H1 (cell line): ENCODE measurements around the gene UGT1A6. TPM values are rescaled to one million over a fixed set of nuclear protein-coding genes. Genes with fewer than 3 reads are reported as not detected.

Source experiments
- CTCF ChIA-PET: fragments of 300-600 bp; sonication (Branson Sonifier 250); formaldehyde crosslinking; loops from one replicate; lab custom pipeline; 2021; ENCODE audit not compliant: partially characterized antibody; lab: Charles Lee
- POLR2A ChIA-PET: fragments of 300-600 bp; sonication (Branson Sonifier 250); formaldehyde crosslinking; loops from one replicate; lab custom pipeline; 2021; ENCODE audit warnings: inconsistent platforms; ENCODE audit not compliant: partially characterized antibody; lab: Charles Lee
- DNase-seq, 2 experiments: peaks; one replicate each; pipeline versions ENCODE4 v3.0.0 to v3.0.0-alpha.2; 2010 to 2022; ENCODE audit warnings: low spot score in 2 of 2, low read depth in 1 of 2, mixed read lengths in 1 of 2
- FAIRE-seq: peaks from 2 replicates; lab custom pipeline; 2011; peaks lifted over from hg19 to GRCh38; lab: Jason Lieb, UNC
- H2AFZ ChIP-seq: 2 replicates; pipeline ENCODE4 v1.8.1; 2012; ENCODE audit warnings: low read length, inconsistent platforms
- H2AK5ac ChIP-seq: 2 replicates; pipeline ENCODE4 v1.6.1; 2013; ENCODE audit warnings: low read depth, low read length
- H2BK120ac ChIP-seq: replicated peaks from 2 replicates; pipeline ENCODE3; 2013; ENCODE audit warnings: low read depth, low read length, inconsistent platforms
- H2BK12ac ChIP-seq: 2 replicates; pipeline ENCODE4 v1.6.1; 2013; ENCODE audit warnings: low read depth, low read length
- H2BK15ac ChIP-seq: 2 replicates; pipeline ENCODE4 v1.6.1; 2013; ENCODE audit warnings: low read length
- H2BK20ac ChIP-seq: 2 replicates; pipeline ENCODE4 v1.6.1; 2013; ENCODE audit warnings: low read length
- H2BK5ac ChIP-seq: 2 replicates; pipeline ENCODE4 v1.6.1; 2013; ENCODE audit warnings: low read depth, low read length
- H3K14ac ChIP-seq: 2 replicates; pipeline ENCODE4 v1.6.1; 2013; ENCODE audit warnings: inconsistent platforms; ENCODE audit not compliant: insufficient read length
- H3K18ac ChIP-seq: 2 replicates; pipeline ENCODE4 v1.6.1; 2013; ENCODE audit warnings: low read length; ENCODE audit errors: extremely low read depth
- H3K23ac ChIP-seq: 2 replicates; pipeline ENCODE4 v1.6.1; 2013; ENCODE audit warnings: inconsistent platforms; ENCODE audit not compliant: insufficient read length
- H3K23me2 ChIP-seq: 2 replicates; pipeline ENCODE4 v1.6.1; 2013; ENCODE audit warnings: low read depth, low read length
- H3K27ac ChIP-seq: 2 replicates; pipeline ENCODE4 v1.6.1; 2011; ENCODE audit warnings: low read depth, low read length, inconsistent platforms
- H3K27me3 ChIP-seq, 4 experiments: replicated peaks in 1 of 4; 1 replicate in 1 of 4; 2 replicates in 3 of 4; pipeline versions ENCODE4 v1.6.1 to v1.8.1; 2011 to 2013; ENCODE audit warnings: low read length in 3 of 4, mild to moderate bottlenecking in 3 of 4, inconsistent platforms in 2 of 4, mixed read lengths in 2 of 4, moderate library complexity in 1 of 4; ENCODE audit not compliant: control insufficient read depth in 3 of 4, insufficient read depth in 3 of 4; ENCODE audit errors: extremely low read depth in 1 of 4
- H3K36me3 ChIP-seq, 4 experiments: 2 replicates each; pipeline versions ENCODE4 v1.6.1 to v1.8.1; 2011 to 2013; ENCODE audit warnings: mild to moderate bottlenecking in 4 of 4, low read length in 3 of 4, moderate library complexity in 2 of 4, control low read depth in 1 of 4, inconsistent platforms in 1 of 4; ENCODE audit not compliant: insufficient read depth in 4 of 4, control insufficient read depth in 2 of 4
- H3K4ac ChIP-seq: replicated peaks from 2 replicates; pipeline ENCODE3; 2013; ENCODE audit warnings: low read length, low read depth, mixed read lengths, inconsistent platforms; ENCODE audit not compliant: insufficient read length
- H3K4me1 ChIP-seq, 4 experiments: replicated peaks in 1 of 4; 1 replicate in 1 of 4; 2 replicates in 3 of 4; pipeline versions ENCODE4 v1.6.1 to v1.8.1; 2011 to 2013; ENCODE audit warnings: low read length in 3 of 4, inconsistent platforms in 2 of 4, mixed read lengths in 1 of 4; ENCODE audit not compliant: insufficient read depth in 4 of 4, control insufficient read depth in 3 of 4
- H3K4me2 ChIP-seq, 2 experiments: 2 replicates each; pipeline versions ENCODE4 v1.6.1 to v1.8.1; 2011 to 2013; ENCODE audit warnings: low read depth in 2 of 2, low read length in 2 of 2, control low read depth in 1 of 2, inconsistent platforms in 1 of 2, mild to moderate bottlenecking in 1 of 2; ENCODE audit not compliant: insufficient read depth in 1 of 2
- H3K4me3 ChIP-seq, 4 experiments: fragments of 200-600, 300-600 bp in 1 of 4; sonication (generic), shearing (Covaris generic), sonication (Bioruptor Twin) in 1 of 4; 2 replicates each; pipeline versions ENCODE4 v1.5.1 to v1.8.1; 2011 to 2016; ENCODE audit warnings: low read length in 4 of 4, low read depth in 3 of 4, control low read depth in 2 of 4, inconsistent platforms in 2 of 4, mild to moderate bottlenecking in 2 of 4, mixed read lengths in 1 of 4, moderate library complexity in 1 of 4; ENCODE audit not compliant: insufficient read depth in 2 of 4; ENCODE audit errors: extremely low read depth in 1 of 4
- H3K56ac ChIP-seq: replicated peaks from 2 replicates; pipeline ENCODE3; 2013; ENCODE audit warnings: low read depth, mild to moderate bottlenecking, mixed read lengths, low read length, inconsistent platforms; ENCODE audit not compliant: insufficient read length
- H3K79me1 ChIP-seq: 2 replicates; pipeline ENCODE4 v1.6.1; 2013; ENCODE audit warnings: low read depth, low read length, control low read depth
- H3K79me2 ChIP-seq, 2 experiments: 2 replicates each; pipeline versions ENCODE4 v1.6.1 to v1.8.1; 2012 to 2013; ENCODE audit warnings: low read length in 2 of 2, mild to moderate bottlenecking in 2 of 2, inconsistent platforms in 1 of 2; ENCODE audit not compliant: insufficient read depth in 2 of 2, control insufficient read depth in 1 of 2
- H3K9ac ChIP-seq, 4 experiments: replicated peaks in 1 of 4; 1 replicate in 1 of 4; 2 replicates in 3 of 4; pipeline versions ENCODE4 v1.6.1 to v1.8.1; 2011 to 2013; ENCODE audit warnings: low read depth in 3 of 4, low read length in 3 of 4, control low read depth in 2 of 4, mild to moderate bottlenecking in 2 of 4, moderate library complexity in 2 of 4, inconsistent platforms in 1 of 4; ENCODE audit errors: extremely low read depth in 1 of 4
- H3K9me3 ChIP-seq, 2 experiments: 2 replicates each; pipeline versions ENCODE4 v1.6.1 to v1.8.1; 2012 to 2013; ENCODE audit warnings: mild to moderate bottlenecking in 2 of 2, moderate library complexity in 2 of 2, control low read depth in 1 of 2, inconsistent platforms in 1 of 2, low read depth in 1 of 2, low read length in 1 of 2, mixed read lengths in 1 of 2; ENCODE audit not compliant: insufficient read depth in 2 of 2
- H4K20me1 ChIP-seq, 2 experiments: replicated peaks in 1 of 2; 2 replicates each; pipeline versions ENCODE3 to v1.8.1; 2011 to 2013; ENCODE audit warnings: inconsistent platforms in 2 of 2, low read length in 2 of 2, mild to moderate bottlenecking in 1 of 2; ENCODE audit not compliant: insufficient read depth in 2 of 2, control insufficient read depth in 1 of 2
- H4K5ac ChIP-seq: 2 replicates; pipeline ENCODE4 v1.6.1; 2013; ENCODE audit warnings: low read length, low read depth, mixed read lengths, inconsistent platforms; ENCODE audit not compliant: insufficient read length
- H4K8ac ChIP-seq: 2 replicates; pipeline ENCODE4 v1.8.0; 2013; ENCODE audit warnings: mild to moderate bottlenecking, moderate library complexity, low read length, inconsistent platforms; ENCODE audit not compliant: insufficient read depth; ENCODE audit errors: extremely low read depth
- H4K91ac ChIP-seq: replicated peaks from 2 replicates; pipeline ENCODE3; 2013; ENCODE audit warnings: low read length, mixed read lengths, inconsistent platforms; ENCODE audit not compliant: insufficient read length
- CEBPB ChIP-seq: IDR thresholded peaks from 2 replicates; pipeline ENCODE4 v1.6.1; 2012; ENCODE audit warnings: low read depth, low read length
- SRF ChIP-seq: IDR thresholded peaks from 2 replicates; pipeline ENCODE4 v1.6.1; 2011; ENCODE audit warnings: mild to moderate bottlenecking, low read depth, low read length, moderate library complexity
- WGBS, 2 experiments: shearing (Covaris generic) in 1 of 2; methylation state at CpG; one replicate each; pipeline versions ENCODE4 v1.1.6 to v1.1.7; 2013 to 2015; ENCODE audit warnings: low lambda C conversion rate in 2 of 2, mixed read lengths in 2 of 2, inconsistent platforms in 1 of 2, low coverage in 1 of 2, missing lambda C conversion rate in 1 of 2; ENCODE audit not compliant: insufficient replicate concordance in 2 of 2, insufficient coverage in 1 of 2, insufficient read length in 1 of 2; ENCODE audit errors: extremely low coverage in 1 of 2, missing lambda C conversion rate in 1 of 2; 5-methylcytosine and 5-hydroxymethylcytosine counted together
- polyA plus RNA-seq, 7 experiments: library from polyadenylated mRNA; depleted of rRNA in 3 of 7; stranded (reverse) in 5 of 7; unstranded in 2 of 7; fragments of >200 nt in 5 of 7; fragments of 200-250 nt in 2 of 7; gene quantifications; 1 replicate in 5 of 7; 2 replicates in 1 of 7; 4 replicates in 1 of 7; pipeline versions ENCODE4 v1.2.1 to v1.2.3, GENCODE V29; 2011 to 2013; ENCODE audit warnings: missing spikeins in 2 of 7, mixed read lengths in 2 of 7
- total RNA-seq: library from RNA; stranded (reverse); fragmentation: NEBNext Ultra II Directional; extraction: Animal tissue kit (Norgen Biotek cat#: 25700); gene quantifications from 2 replicates; pipeline ENCODE4 v1.2.1, GENCODE V29; 2021

UGT1A6 gene
- total and polyA plus RNA-seq, 2 of the 8 experiments (the other 6 are each of a cell fraction or from before 2014, with no cell fraction given): not detected

DNA sequence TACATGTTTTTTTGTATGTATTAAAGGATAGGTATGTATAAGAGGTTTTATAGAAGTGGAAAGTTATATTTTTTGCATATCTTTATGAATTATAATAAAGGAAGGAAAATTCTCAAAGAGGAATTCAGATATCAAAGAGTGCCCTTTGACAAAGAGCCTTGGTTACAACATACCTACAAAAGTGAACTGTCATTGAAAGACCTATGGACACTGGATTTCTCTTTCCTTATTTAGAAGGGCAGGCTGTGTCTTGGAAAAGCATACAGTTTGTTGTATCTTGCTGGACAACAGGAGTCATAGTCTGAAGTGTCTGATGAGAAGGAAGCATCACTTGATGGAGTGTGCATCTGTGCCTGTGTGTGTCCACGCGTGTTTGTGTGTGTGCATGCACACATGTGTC is 41.3 kb upstream of the UGT1A6 start:
- Histone ChIP-seq H3K27ac (no peak overlapping the region), H3K14ac (no peak overlapping the region), H3K23ac (no peak overlapping the region)
- TF ChIP-seq SRF (no peak), CEBPB (no peak)
- TF ChIP-seq, all 59 proteins: peak for 0
- Histone ChIP-seq H3K9ac (no peak overlapping the region), H3K4me2 (no peak overlapping the region), H3K79me2 (no peaks in the 10 kb centered on the region), H3K79me1 (no peaks in the 10 kb centered on the region), H4K91ac (no peak overlapping the region), H3K56ac (no peak overlapping the region), H4K20me1 (no peaks in the 10 kb centered on the region), H2AK5ac (no peak overlapping the region), H2BK5ac (no peak overlapping the region), H4K5ac (no peak overlapping the region), H3K18ac (no peak overlapping the region), H2BK12ac (no peak overlapping the region), H3K4me3 (no peak overlapping the region), H2AFZ (no peak overlapping the region), H3K23me2 (no peaks in the 10 kb centered on the region), H3K9me3 (peaks cover 3 to 9% of the 10 kb centered on the region in 2 experiments; a peak in 1 of 4 replicates), H4K8ac (no peak overlapping the region), H2BK120ac (no peak overlapping the region), H2BK15ac (no peak overlapping the region), H3K36me3 (no peaks in the 10 kb centered on the region), H3K27me3 (no peaks in the 10 kb centered on the region), H3K4me1 (no peaks in the 10 kb centered on the region), H2BK20ac (no peak overlapping the region), H3K4ac (no peak overlapping the region)
- CTCF ChIA-PET: interaction anchor here (1.2 kb wide), 1 partner anchor 8 kb away, joined by 5 read pairs; no protein-coding TSS in a partner anchor
- whole genome bisulfite sequencing, 2 experiments: 80% methylated on average over 2 of the region's 2 CpGs; no CpG with 5 or more reads in 1 of the 2 experiments
- no peak for FAIRE-seq
- no peak for DNase-seq
- POLR2A ChIA-PET: no interaction called here
